ENCODE measurements around the gene SDHC.
A peak's percentile ranks its signal among the peaks of the same experiment; 100 is the strongest.
"Not testable (repeated sequence)": the region's sequence is repeated elsewhere in the genome, so short reads cannot be mapped to it uniquely, and the experiment has no call there.

Gene SDHC

GRCh38 chr1:161389691-161390558 is 75.7 kb downstream of the SDHC start:
- H3K4me1 ChIP-seq (ENCODE audit: insufficient read depth, low read length, poor library complexity, severe bottlenecking), result peaks cover 8% of the 10 kb centered on the region
- H2AFZ ChIP-seq (ENCODE audit: low read length), result peak overlapping the region; percentile 88
- H3K4me3 ChIP-seq (ENCODE audit: low read length, poor library complexity, severe bottlenecking), result peak overlapping the region; percentile 79
- no peaks in the 10 kb centered on the region for H3F3A ChIP-seq (ENCODE audit: low read depth)
- no peaks in the 10 kb centered on the region for H3K9me3 ChIP-seq (ENCODE audit: insufficient read depth, low read depth, low read length)
- H3K27me3 ChIP-seq (ENCODE audit: insufficient read depth, low read length, poor library complexity, severe bottlenecking), result no peaks in the 10 kb centered on the region
- TF ChIP-seq EZH2phosphoT487 (IDR thresholded peaks at IDR 0.05; ENCODE audit: borderline replicate concordance), result no peak
- TF ChIP-seq, protein P1, sequence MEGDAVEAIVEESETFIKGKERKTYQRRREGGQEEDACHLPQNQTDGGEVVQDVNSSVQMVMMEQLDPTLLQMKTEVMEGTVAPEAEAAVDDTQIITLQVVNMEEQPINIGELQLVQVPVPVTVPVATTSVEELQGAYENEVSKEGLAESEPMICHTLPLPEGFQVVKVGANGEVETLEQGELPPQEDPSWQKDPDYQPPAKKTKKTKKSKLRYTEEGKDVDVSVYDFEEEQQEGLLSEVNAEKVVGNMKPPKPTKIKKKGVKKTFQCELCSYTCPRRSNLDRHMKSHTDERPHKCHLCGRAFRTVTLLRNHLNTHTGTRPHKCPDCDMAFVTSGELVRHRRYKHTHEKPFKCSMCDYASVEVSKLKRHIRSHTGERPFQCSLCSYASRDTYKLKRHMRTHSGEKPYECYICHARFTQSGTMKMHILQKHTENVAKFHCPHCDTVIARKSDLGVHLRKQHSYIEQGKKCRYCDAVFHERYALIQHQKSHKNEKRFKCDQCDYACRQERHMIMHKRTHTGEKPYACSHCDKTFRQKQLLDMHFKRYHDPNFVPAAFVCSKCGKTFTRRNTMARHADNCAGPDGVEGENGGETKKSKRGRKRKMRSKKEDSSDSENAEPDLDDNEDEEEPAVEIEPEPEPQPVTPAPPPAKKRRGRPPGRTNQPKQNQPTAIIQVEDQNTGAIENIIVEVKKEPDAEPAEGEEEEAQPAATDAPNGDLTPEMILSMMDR (conservative IDR thresholded peaks at IDR 0.05; ENCODE audit: low read length), result no peak
- no peaks in the 10 kb centered on the region for H3K79me2 ChIP-seq (ENCODE audit: insufficient read depth, low read length)
- H3K36me3 ChIP-seq (ENCODE audit: insufficient read depth, low read length), result no peaks in the 10 kb centered on the region
- H3K4me2 ChIP-seq (ENCODE audit: low read depth, low read length, poor library complexity, severe bottlenecking), result peak overlapping the region; percentile 100
- no peaks in the 10 kb centered on the region for H4K20me1 ChIP-seq (ENCODE audit: insufficient read depth, low read length, poor library complexity, severe bottlenecking)
- H3K9ac ChIP-seq (ENCODE audit: low read depth, low read length, poor library complexity, severe bottlenecking), result peak overlapping the region; percentile 69
- H3K9me2 ChIP-seq (replicated peaks; ENCODE audit: low read depth, low read length), result no peaks in the 10 kb centered on the region

DNA sequence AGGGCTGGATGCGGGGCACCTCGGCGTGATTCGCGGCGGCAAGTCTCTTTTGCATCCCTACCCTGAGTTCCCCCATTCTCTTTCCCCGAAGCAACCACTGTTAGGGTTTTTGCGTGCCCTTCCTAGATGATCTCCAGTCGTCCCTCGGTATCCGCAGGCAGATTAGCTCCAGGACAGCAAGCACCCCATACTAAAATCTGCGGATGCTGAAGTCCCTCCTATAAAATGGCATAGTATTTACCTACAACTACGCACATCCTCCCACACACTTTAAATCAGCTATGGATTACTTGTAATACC is 76.3 kb downstream of the SDHC start:
- Histone ChIP-seq H3K36me3 (ENCODE audit: insufficient read depth, low read length) (no peaks in the 10 kb centered on the region), H3K4me3 (ENCODE audit: low read length, poor library complexity, severe bottlenecking) (peak overlapping the region; percentile 79), H3K9ac (ENCODE audit: low read depth, low read length, poor library complexity, severe bottlenecking) (peak overlapping the region; percentile 69), H4K20me1 (ENCODE audit: insufficient read depth, low read length, poor library complexity, severe bottlenecking) (no peaks in the 10 kb centered on the region), H3F3A (ENCODE audit: low read depth) (no peaks in the 10 kb centered on the region), H3K4me2 (ENCODE audit: low read depth, low read length, poor library complexity, severe bottlenecking) (peak overlapping the region; percentile 100), H3K9me2 (replicated peaks; ENCODE audit: low read depth, low read length) (no peaks in the 10 kb centered on the region), H3K27me3 (ENCODE audit: insufficient read depth, low read length, poor library complexity, severe bottlenecking) (no peaks in the 10 kb centered on the region), H3K79me2 (ENCODE audit: insufficient read depth, low read length) (no peaks in the 10 kb centered on the region), H3K4me1 (ENCODE audit: insufficient read depth, low read length, poor library complexity, severe bottlenecking) (peaks cover 8% of the 10 kb centered on the region), H3K9me3 (ENCODE audit: insufficient read depth, low read depth, low read length) (no peaks in the 10 kb centered on the region), H2AFZ (ENCODE audit: low read length) (peak overlapping the region; percentile 86)
- TF ChIP-seq EZH2phosphoT487 (IDR thresholded peaks at IDR 0.05; ENCODE audit: borderline replicate concordance), result no peak
- TF ChIP-seq, protein P1 (conservative IDR thresholded peaks at IDR 0.05; ENCODE audit: low read length), result no peak

- not testable (repeated sequence) for H3F3A ChIP-seq (ENCODE audit: low read depth); H3K27me3 ChIP-seq (ENCODE audit: insufficient read depth, low read length, poor library complexity, severe bottlenecking); H4K20me1 ChIP-seq (ENCODE audit: insufficient read depth, low read length, poor library complexity, severe bottlenecking); H3K9me2 ChIP-seq (replicated peaks; ENCODE audit: low read depth, low read length); H3K9me3 ChIP-seq (ENCODE audit: insufficient read depth, low read depth, low read length); H2AFZ ChIP-seq (ENCODE audit: low read length); H3K36me3 ChIP-seq (ENCODE audit: insufficient read depth, low read length); H3K79me2 ChIP-seq (ENCODE audit: insufficient read depth, low read length); H3K4me1 ChIP-seq (ENCODE audit: insufficient read depth, low read length, poor library complexity, severe bottlenecking)
- Histone ChIP-seq H3K9ac (ENCODE audit: low read depth, low read length, poor library complexity, severe bottlenecking) (peak overlapping the region; percentile 69), H3K4me3 (ENCODE audit: low read length, poor library complexity, severe bottlenecking) (peak overlapping the region; percentile 79), H3K4me2 (ENCODE audit: low read depth, low read length, poor library complexity, severe bottlenecking) (peak overlapping the region; percentile 100)
Observed at GRCh38 chr1:161391136-161391535, 77.0 kb downstream of the SDHC start.

DNA sequence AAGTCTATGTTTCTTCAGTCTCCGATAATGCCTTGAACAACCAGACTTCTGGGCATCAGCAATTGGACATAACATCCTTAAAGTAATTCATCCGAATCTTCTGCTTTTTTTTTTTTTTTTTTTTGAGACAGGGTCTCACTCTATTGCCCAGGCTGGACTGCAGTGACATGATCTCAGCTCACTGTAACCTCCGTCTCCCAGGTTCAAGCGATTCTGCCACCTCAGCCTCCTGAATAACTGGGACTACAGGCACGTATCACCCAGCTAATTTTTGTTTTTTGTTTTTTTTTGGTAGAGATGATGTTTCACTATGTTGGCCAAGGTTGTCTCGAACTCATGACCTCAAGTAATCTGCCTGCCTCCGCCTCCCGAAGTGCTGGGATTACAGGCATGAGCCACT is 77.4 kb downstream of the SDHC start:
- no peak overlapping the region for H3K4me2 ChIP-seq (ENCODE audit: low read depth, low read length, poor library complexity, severe bottlenecking)
- no peaks in the 10 kb centered on the region for H3K9me3 ChIP-seq (ENCODE audit: insufficient read depth, low read depth, low read length)
- H3K9ac ChIP-seq (ENCODE audit: low read depth, low read length, poor library complexity, severe bottlenecking), result no peak overlapping the region
- no peaks in the 10 kb centered on the region for H3K27me3 ChIP-seq (ENCODE audit: insufficient read depth, low read length, poor library complexity, severe bottlenecking)
- H3F3A ChIP-seq (ENCODE audit: low read depth), result no peaks in the 10 kb centered on the region
- H3K4me1 ChIP-seq (ENCODE audit: insufficient read depth, low read length, poor library complexity, severe bottlenecking), result peaks cover 8% of the 10 kb centered on the region
- no peak for TF ChIP-seq EZH2phosphoT487 (IDR thresholded peaks at IDR 0.05; ENCODE audit: borderline replicate concordance)
- TF ChIP-seq, protein P1 (conservative IDR thresholded peaks at IDR 0.05; ENCODE audit: low read length), result no peak
- no peaks in the 10 kb centered on the region for H4K20me1 ChIP-seq (ENCODE audit: insufficient read depth, low read length, poor library complexity, severe bottlenecking)
- no peak overlapping the region for H2AFZ ChIP-seq (ENCODE audit: low read length)
- H3K9me2 ChIP-seq (replicated peaks; ENCODE audit: low read depth, low read length), result no peaks in the 10 kb centered on the region
- no peaks in the 10 kb centered on the region for H3K36me3 ChIP-seq (ENCODE audit: insufficient read depth, low read length)
- H3K4me3 ChIP-seq (ENCODE audit: low read length, poor library complexity, severe bottlenecking), result no peak overlapping the region
- H3K79me2 ChIP-seq (ENCODE audit: insufficient read depth, low read length), result no peaks in the 10 kb centered on the region
